Gastroesophageal sphincter (tissue), 4 donors: ENCODE data around the gene TMEM178B. TPM values are rescaled to one million over a fixed set of nuclear protein-coding genes. Genes with fewer than 3 reads are reported as not detected.

Experiments used
- ATAC-seq: fragments of 150-250 bp; one replicate; pipeline ENCODE4 v1.9.1; 2016; ENCODE audit warnings: mild to moderate bottlenecking, moderate library complexity
- H3K27ac ChIP-seq, 4 donors: fragments of 200-600 bp; sonication (generic) in 3 of 4; 1 replicate in 3 of 4; 2 replicates in 1 of 4; pipeline ENCODE4 v1.5.1; 2016 to 2019
- H3K27me3 ChIP-seq: fragments of 200-600 bp; sonication (generic); one replicate; pipeline ENCODE4 v1.5.1; 2019
- H3K36me3 ChIP-seq, 2 donors: fragments of 200-600 bp; sonication (generic); one replicate each; pipeline ENCODE4 v1.5.1; 2019; ENCODE audit warnings: control low read depth in 1 of 2
- H3K4me1 ChIP-seq, 3 donors: fragments of 200-600 bp; sonication (generic); 1 replicate in 2 of 3; 2 replicates in 1 of 3; pipeline ENCODE4 v1.5.1; 2016 to 2019; ENCODE audit warnings: control low read depth in 2 of 3
- H3K4me3 ChIP-seq, 2 donors: fragments of 200-600 bp; sonication (generic); one replicate each; pipeline ENCODE4 v1.5.1; 2019; ENCODE audit warnings: mild to moderate bottlenecking in 1 of 2, moderate library complexity in 1 of 2
- H3K9me3 ChIP-seq, 3 donors: fragments of 200-600 bp; sonication (generic); one replicate each; pipeline ENCODE4 v1.5.1; 2017 to 2019; ENCODE audit warnings: control low read depth in 2 of 3
- CTCF ChIP-seq, 4 experiments: fragments of 200-600 bp in 2 of 4; fragments of 450-650 bp in 2 of 4; sonication (generic) in 1 of 4; IDR thresholded peaks; one replicate each; pipeline ENCODE4 v1.5.1; 2017 to 2019; ENCODE audit warnings: antibody characterized with exemption in 4 of 4, mild to moderate bottlenecking in 2 of 4, moderate library complexity in 2 of 4
- EP300 ChIP-seq: sonication (generic); formaldehyde crosslinking; IDR thresholded peaks from one replicate; pipeline ENCODE4 v1.6.1; 2017; ENCODE audit warnings: antibody characterized with exemption, mild to moderate bottlenecking
- POLR2A ChIP-seq, 2 donors: fragments of 450-650 bp; IDR thresholded peaks; one replicate each; pipeline ENCODE4 v1.6.1; 2017; ENCODE audit warnings: antibody characterized with exemption in 2 of 2, mild to moderate bottlenecking in 2 of 2, moderate library complexity in 1 of 2
- POLR2AphosphoS5 ChIP-seq: sonication (generic); formaldehyde crosslinking; IDR thresholded peaks from one replicate; pipeline ENCODE4 v1.6.1; 2017; ENCODE audit warnings: antibody characterized with exemption
- WGBS, 2 donors: methylation state at CpG; one replicate each; pipeline ENCODE4 v1.1.5; 2018; ENCODE audit warnings: low coverage in 1 of 2; 5-methylcytosine and 5-hydroxymethylcytosine counted together
- total RNA-seq, 4 donors: library from RNA; depleted of rRNA; stranded (reverse); fragments of >200 nt; gene quantifications; one replicate each; pipeline ENCODE4 v1.1.0, GENCODE V29; 2016

TMEM178B gene
- total RNA-seq, 4 donors from 2014 or later, result 0.62 to 1.4 (median 1.0) TPM

GRCh38 chr7:141512597-141512996 is 438.7 kb downstream of the TMEM178B start:
- H3K4me1 ChIP-seq, result peaks cover 0 to 10% (median 2%) of the 10 kb centered on the region in 3 donors
- no peaks in the 10 kb centered on the region for H3K36me3 ChIP-seq
- H3K9me3 ChIP-seq, result peaks cover 0 to 11% (median 0%) of the 10 kb centered on the region in 3 donors
- peaks cover 45% of the 10 kb centered on the region for H3K27me3 ChIP-seq
- no peak overlapping the region for H3K4me3 ChIP-seq
- no peak for ATAC-seq
- 77 to 78% methylated on average over 2 of the region's 2 CpGs for WGBS, 2 donors
- no peak for TF ChIP-seq CTCF (IDR thresholded peaks at IDR 0.05)
- no peak for TF ChIP-seq EP300
- TF ChIP-seq POLR2A (IDR thresholded peaks at IDR 0.05), result no peak
- TF ChIP-seq POLR2AphosphoS5, result no peak
- H3K27ac ChIP-seq, result no peak overlapping the region

- Histone ChIP-seq H3K4me3 (no peak overlapping the region), H3K27me3 (peaks cover 45% of the 10 kb centered on the region), H3K4me1 (peaks cover 0 to 10% (median 2%) of the 10 kb centered on the region in 3 donors), H3K27ac (no peak overlapping the region), H3K9me3 (peaks cover 0 to 11% (median 0%) of the 10 kb centered on the region in 3 donors), H3K36me3 (no peaks in the 10 kb centered on the region)
- TF ChIP-seq POLR2A (IDR thresholded peaks at IDR 0.05) (no peak), CTCF (IDR thresholded peaks at IDR 0.05) (no peak), POLR2AphosphoS5 (no peak), EP300 (no peak)
- 88 to 89% methylated on average over 1 of the region's 1 CpG for WGBS, 2 donors
- no peak for ATAC-seq
Measured at GRCh38 chr7:141513720-141514119, 439.9 kb downstream of the TMEM178B start.

DNA sequence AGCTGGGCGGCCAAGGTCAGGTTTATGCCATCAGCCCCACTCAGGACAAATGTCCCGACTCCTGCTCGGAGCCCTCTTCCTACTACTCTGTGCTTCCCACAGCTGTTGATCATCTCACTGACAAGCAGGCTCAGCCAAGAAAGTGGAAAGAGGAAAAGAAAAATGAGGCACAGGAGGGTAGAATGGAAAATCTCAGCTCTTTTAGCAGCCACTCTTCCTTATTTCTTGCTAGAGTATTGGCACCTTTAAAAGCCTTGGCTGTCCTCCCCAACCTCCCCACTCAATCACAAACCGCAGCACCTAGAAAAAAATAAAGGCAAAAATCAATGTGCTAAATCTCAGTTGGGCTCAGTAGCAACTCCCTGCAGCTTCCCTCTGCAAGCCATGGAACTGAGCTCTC is 442.1 kb downstream of the TMEM178B start:
- no peak overlapping the region for H3K27ac ChIP-seq
- ATAC-seq, result no peak
- H3K9me3 ChIP-seq, result peaks cover 0 to 11% (median 0%) of the 10 kb centered on the region in 3 donors
- H3K4me3 ChIP-seq, result no peak overlapping the region
- peaks cover 26% of the 10 kb centered on the region for H3K27me3 ChIP-seq
- H3K36me3 ChIP-seq, result no peaks in the 10 kb centered on the region
- TF ChIP-seq POLR2A (IDR thresholded peaks at IDR 0.05) (no peak), CTCF (IDR thresholded peaks at IDR 0.05) (no peak), POLR2AphosphoS5 (no peak), EP300 (no peak)
- WGBS, 2 donors, result 26 to 30% methylated on average over 3 to 4 of the region's 4 CpGs
- H3K4me1 ChIP-seq, result peaks cover 0 to 10% (median 2%) of the 10 kb centered on the region in 3 donors

- Histone ChIP-seq H3K4me1 (no peaks in the 10 kb centered on the region), H3K27me3 (no peaks in the 10 kb centered on the region), H3K4me3 (no peak overlapping the region), H3K27ac (no peak overlapping the region), H3K9me3 (no peaks in the 10 kb centered on the region), H3K36me3 (no peaks in the 10 kb centered on the region)
- no peak for TF ChIP-seq EP300
- no peak for TF ChIP-seq POLR2AphosphoS5
- TF ChIP-seq CTCF (IDR thresholded peaks at IDR 0.05), result no peak
- TF ChIP-seq POLR2A (IDR thresholded peaks at IDR 0.05), result no peak
- 87 to 93% methylated on average over 4 of the region's 4 CpGs for WGBS, 2 donors
- ATAC-seq, result no peak
Measured at GRCh38 chr7:141519623-141520022, 445.8 kb downstream of the TMEM178B start.

- TF ChIP-seq POLR2AphosphoS5, result no peak
- TF ChIP-seq CTCF (IDR thresholded peaks at IDR 0.05), result no peak
- TF ChIP-seq POLR2A (IDR thresholded peaks at IDR 0.05), result no peak
- TF ChIP-seq EP300, result no peak
- H3K27ac ChIP-seq, result no peak overlapping the region
- 68 to 74% methylated on average over 3 of the region's 3 CpGs for WGBS, 2 donors
- H3K36me3 ChIP-seq, result no peaks in the 10 kb centered on the region
- H3K9me3 ChIP-seq, result no peaks in the 10 kb centered on the region
- H3K4me3 ChIP-seq, result no peak overlapping the region
- H3K27me3 ChIP-seq, result peaks cover 5% of the 10 kb centered on the region
- no peaks in the 10 kb centered on the region for H3K4me1 ChIP-seq
- no peak for ATAC-seq
Measured at GRCh38 chr7:141522657-141523342, 448.9 kb downstream of the TMEM178B start.
